H1 (cell line): ENCODE results near the gene DHRS13. TPM values are rescaled to one million over a fixed set of nuclear protein-coding genes. Genes with fewer than 3 reads are reported as not detected.

Source experiments
- CTCF ChIA-PET: fragments of 300-600 bp; sonication (Branson Sonifier 250); formaldehyde crosslinking; loops from one replicate; lab custom pipeline; 2021; ENCODE audit not compliant: partially characterized antibody; lab: Charles Lee
- POLR2A ChIA-PET: fragments of 300-600 bp; sonication (Branson Sonifier 250); formaldehyde crosslinking; loops from one replicate; lab custom pipeline; 2021; ENCODE audit warnings: inconsistent platforms; ENCODE audit not compliant: partially characterized antibody; lab: Charles Lee
- DNase-seq, 2 experiments: peaks; one replicate each; pipeline versions ENCODE4 v3.0.0 to v3.0.0-alpha.2; 2010 to 2022; ENCODE audit warnings: low spot score in 2 of 2, low read depth in 1 of 2, mixed read lengths in 1 of 2
- FAIRE-seq: peaks from 2 replicates; lab custom pipeline; 2011; peaks lifted over from hg19 to GRCh38; lab: Jason Lieb, UNC
- H2AFZ ChIP-seq: 2 replicates; pipeline ENCODE4 v1.8.1; 2012; ENCODE audit warnings: low read length, inconsistent platforms
- H2AK5ac ChIP-seq: 2 replicates; pipeline ENCODE4 v1.6.1; 2013; ENCODE audit warnings: low read depth, low read length
- H2BK120ac ChIP-seq: replicated peaks from 2 replicates; pipeline ENCODE3; 2013; ENCODE audit warnings: low read depth, low read length, inconsistent platforms
- H2BK12ac ChIP-seq: 2 replicates; pipeline ENCODE4 v1.6.1; 2013; ENCODE audit warnings: low read depth, low read length
- H2BK15ac ChIP-seq: 2 replicates; pipeline ENCODE4 v1.6.1; 2013; ENCODE audit warnings: low read length
- H2BK20ac ChIP-seq: 2 replicates; pipeline ENCODE4 v1.6.1; 2013; ENCODE audit warnings: low read length
- H2BK5ac ChIP-seq: 2 replicates; pipeline ENCODE4 v1.6.1; 2013; ENCODE audit warnings: low read depth, low read length
- H3K14ac ChIP-seq: 2 replicates; pipeline ENCODE4 v1.6.1; 2013; ENCODE audit warnings: inconsistent platforms; ENCODE audit not compliant: insufficient read length
- H3K18ac ChIP-seq: 2 replicates; pipeline ENCODE4 v1.6.1; 2013; ENCODE audit warnings: low read length; ENCODE audit errors: extremely low read depth
- H3K23ac ChIP-seq: 2 replicates; pipeline ENCODE4 v1.6.1; 2013; ENCODE audit warnings: inconsistent platforms; ENCODE audit not compliant: insufficient read length
- H3K23me2 ChIP-seq: 2 replicates; pipeline ENCODE4 v1.6.1; 2013; ENCODE audit warnings: low read depth, low read length
- H3K27ac ChIP-seq: 2 replicates; pipeline ENCODE4 v1.6.1; 2011; ENCODE audit warnings: low read depth, low read length, inconsistent platforms
- H3K27me3 ChIP-seq, 4 experiments: replicated peaks in 1 of 4; 1 replicate in 1 of 4; 2 replicates in 3 of 4; pipeline versions ENCODE4 v1.6.1 to v1.8.1; 2011 to 2013; ENCODE audit warnings: low read length in 3 of 4, mild to moderate bottlenecking in 3 of 4, inconsistent platforms in 2 of 4, mixed read lengths in 2 of 4, moderate library complexity in 1 of 4; ENCODE audit not compliant: control insufficient read depth in 3 of 4, insufficient read depth in 3 of 4; ENCODE audit errors: extremely low read depth in 1 of 4
- H3K36me3 ChIP-seq, 4 experiments: 2 replicates each; pipeline versions ENCODE4 v1.6.1 to v1.8.1; 2011 to 2013; ENCODE audit warnings: mild to moderate bottlenecking in 4 of 4, low read length in 3 of 4, moderate library complexity in 2 of 4, control low read depth in 1 of 4, inconsistent platforms in 1 of 4; ENCODE audit not compliant: insufficient read depth in 4 of 4, control insufficient read depth in 2 of 4
- H3K4ac ChIP-seq: replicated peaks from 2 replicates; pipeline ENCODE3; 2013; ENCODE audit warnings: low read length, low read depth, mixed read lengths, inconsistent platforms; ENCODE audit not compliant: insufficient read length
- H3K4me1 ChIP-seq, 4 experiments: replicated peaks in 1 of 4; 1 replicate in 1 of 4; 2 replicates in 3 of 4; pipeline versions ENCODE4 v1.6.1 to v1.8.1; 2011 to 2013; ENCODE audit warnings: low read length in 3 of 4, inconsistent platforms in 2 of 4, mixed read lengths in 1 of 4; ENCODE audit not compliant: insufficient read depth in 4 of 4, control insufficient read depth in 3 of 4
- H3K4me2 ChIP-seq, 2 experiments: 2 replicates each; pipeline versions ENCODE4 v1.6.1 to v1.8.1; 2011 to 2013; ENCODE audit warnings: low read depth in 2 of 2, low read length in 2 of 2, control low read depth in 1 of 2, inconsistent platforms in 1 of 2, mild to moderate bottlenecking in 1 of 2; ENCODE audit not compliant: insufficient read depth in 1 of 2
- H3K4me3 ChIP-seq, 4 experiments: fragments of 200-600, 300-600 bp in 1 of 4; sonication (generic), shearing (Covaris generic), sonication (Bioruptor Twin) in 1 of 4; 2 replicates each; pipeline versions ENCODE4 v1.5.1 to v1.8.1; 2011 to 2016; ENCODE audit warnings: low read length in 4 of 4, low read depth in 3 of 4, control low read depth in 2 of 4, inconsistent platforms in 2 of 4, mild to moderate bottlenecking in 2 of 4, mixed read lengths in 1 of 4, moderate library complexity in 1 of 4; ENCODE audit not compliant: insufficient read depth in 2 of 4; ENCODE audit errors: extremely low read depth in 1 of 4
- H3K56ac ChIP-seq: replicated peaks from 2 replicates; pipeline ENCODE3; 2013; ENCODE audit warnings: low read depth, mild to moderate bottlenecking, mixed read lengths, low read length, inconsistent platforms; ENCODE audit not compliant: insufficient read length
- H3K79me1 ChIP-seq: 2 replicates; pipeline ENCODE4 v1.6.1; 2013; ENCODE audit warnings: low read depth, low read length, control low read depth
- H3K79me2 ChIP-seq, 2 experiments: 2 replicates each; pipeline versions ENCODE4 v1.6.1 to v1.8.1; 2012 to 2013; ENCODE audit warnings: low read length in 2 of 2, mild to moderate bottlenecking in 2 of 2, inconsistent platforms in 1 of 2; ENCODE audit not compliant: insufficient read depth in 2 of 2, control insufficient read depth in 1 of 2
- H3K9ac ChIP-seq, 4 experiments: replicated peaks in 1 of 4; 1 replicate in 1 of 4; 2 replicates in 3 of 4; pipeline versions ENCODE4 v1.6.1 to v1.8.1; 2011 to 2013; ENCODE audit warnings: low read depth in 3 of 4, low read length in 3 of 4, control low read depth in 2 of 4, mild to moderate bottlenecking in 2 of 4, moderate library complexity in 2 of 4, inconsistent platforms in 1 of 4; ENCODE audit errors: extremely low read depth in 1 of 4
- H3K9me3 ChIP-seq, 2 experiments: 2 replicates each; pipeline versions ENCODE4 v1.6.1 to v1.8.1; 2012 to 2013; ENCODE audit warnings: mild to moderate bottlenecking in 2 of 2, moderate library complexity in 2 of 2, control low read depth in 1 of 2, inconsistent platforms in 1 of 2, low read depth in 1 of 2, low read length in 1 of 2, mixed read lengths in 1 of 2; ENCODE audit not compliant: insufficient read depth in 2 of 2
- H4K20me1 ChIP-seq, 2 experiments: replicated peaks in 1 of 2; 2 replicates each; pipeline versions ENCODE3 to v1.8.1; 2011 to 2013; ENCODE audit warnings: inconsistent platforms in 2 of 2, low read length in 2 of 2, mild to moderate bottlenecking in 1 of 2; ENCODE audit not compliant: insufficient read depth in 2 of 2, control insufficient read depth in 1 of 2
- H4K5ac ChIP-seq: 2 replicates; pipeline ENCODE4 v1.6.1; 2013; ENCODE audit warnings: low read length, low read depth, mixed read lengths, inconsistent platforms; ENCODE audit not compliant: insufficient read length
- H4K8ac ChIP-seq: 2 replicates; pipeline ENCODE4 v1.8.0; 2013; ENCODE audit warnings: mild to moderate bottlenecking, moderate library complexity, low read length, inconsistent platforms; ENCODE audit not compliant: insufficient read depth; ENCODE audit errors: extremely low read depth
- H4K91ac ChIP-seq: replicated peaks from 2 replicates; pipeline ENCODE3; 2013; ENCODE audit warnings: low read length, mixed read lengths, inconsistent platforms; ENCODE audit not compliant: insufficient read length
- HDAC2 ChIP-seq, 2 experiments: fragments of 300-600 bp in 1 of 2; sonication (generic) in 1 of 2; IDR thresholded peaks; 2 replicates each; pipeline ENCODE4 v1.6.1; 2011 to 2012; ENCODE audit warnings: low read depth in 2 of 2, low read length in 2 of 2, mild to moderate bottlenecking in 2 of 2, moderate library complexity in 2 of 2, borderline replicate concordance in 1 of 2, inconsistent platforms in 1 of 2
- NRF1 ChIP-seq: IDR thresholded peaks from 2 replicates; pipeline ENCODE4 v1.6.1; 2011; ENCODE audit warnings: mild to moderate bottlenecking, low read depth, low read length, improper control_type of control experiment
- PHF8 ChIP-seq: fragments of 200-600 bp; sonication (generic); conservative IDR thresholded peaks from 2 replicates; pipeline ENCODE4 v1.7.1; 2012; ENCODE audit warnings: low read depth, mild to moderate bottlenecking, inconsistent platforms, low read length, moderate library complexity
- POLR2A ChIP-seq, 2 experiments: IDR thresholded peaks; 1 replicate in 1 of 2; 2 replicates in 1 of 2; pipeline ENCODE4 v1.6.1; 2011; ENCODE audit warnings: low read depth in 2 of 2, low read length in 2 of 2, mild to moderate bottlenecking in 2 of 2; ENCODE audit errors: control extremely low read depth in 1 of 2
- RBBP5 ChIP-seq: IDR thresholded peaks from 2 replicates; pipeline ENCODE4 v1.7.1; 2012; ENCODE audit warnings: low read depth, mild to moderate bottlenecking, inconsistent platforms, low read length, moderate library complexity, borderline replicate concordance
- RFX5 ChIP-seq: IDR thresholded peaks from 2 replicates; pipeline ENCODE4 v1.6.1; 2011; ENCODE audit warnings: low read depth, low read length, improper control_type of control experiment, borderline replicate concordance
- RXRA ChIP-seq: IDR thresholded peaks from 2 replicates; pipeline ENCODE4 v1.6.1; 2011; ENCODE audit warnings: low read depth, mild to moderate bottlenecking, low read length, moderate library complexity; ENCODE audit not compliant: insufficient read depth
- SIN3A ChIP-seq, 2 experiments: IDR thresholded peaks in 1 of 2; conservative IDR thresholded peaks in 1 of 2; 2 replicates each; pipeline ENCODE4 v1.6.1; 2011 to 2012; ENCODE audit warnings: low read length in 2 of 2, improper control_type of control experiment in 1 of 2, low read depth in 1 of 2, mild to moderate bottlenecking in 1 of 2
- SP2 ChIP-seq: IDR thresholded peaks from 2 replicates; pipeline ENCODE4 v1.6.1; 2012; ENCODE audit warnings: mild to moderate bottlenecking, low read length, inconsistent platforms
- WGBS, 2 experiments: shearing (Covaris generic) in 1 of 2; methylation state at CpG; one replicate each; pipeline versions ENCODE4 v1.1.6 to v1.1.7; 2013 to 2015; ENCODE audit warnings: low lambda C conversion rate in 2 of 2, mixed read lengths in 2 of 2, inconsistent platforms in 1 of 2, low coverage in 1 of 2, missing lambda C conversion rate in 1 of 2; ENCODE audit not compliant: insufficient replicate concordance in 2 of 2, insufficient coverage in 1 of 2, insufficient read length in 1 of 2; ENCODE audit errors: extremely low coverage in 1 of 2, missing lambda C conversion rate in 1 of 2; 5-methylcytosine and 5-hydroxymethylcytosine counted together
- polyA plus RNA-seq, 7 experiments: library from polyadenylated mRNA; depleted of rRNA in 3 of 7; stranded (reverse) in 5 of 7; unstranded in 2 of 7; fragments of >200 nt in 5 of 7; fragments of 200-250 nt in 2 of 7; gene quantifications; 1 replicate in 5 of 7; 2 replicates in 1 of 7; 4 replicates in 1 of 7; pipeline versions ENCODE4 v1.2.1 to v1.2.3, GENCODE V29; 2011 to 2013; ENCODE audit warnings: missing spikeins in 2 of 7, mixed read lengths in 2 of 7
- total RNA-seq: library from RNA; stranded (reverse); fragmentation: NEBNext Ultra II Directional; extraction: Animal tissue kit (Norgen Biotek cat#: 25700); gene quantifications from 2 replicates; pipeline ENCODE4 v1.2.1, GENCODE V29; 2021

The DHRS13 gene
- total and polyA plus RNA-seq, 2 of the 8 experiments (the other 6 are each of a cell fraction or from before 2014, with no cell fraction given) = 23.7 to 30.0 TPM

- no peaks in the 10 kb centered on the region for H3K23me2 ChIP-seq
- H4K8ac ChIP-seq = no peak overlapping the region
- no peak overlapping the region for H3K4me2 ChIP-seq
- H3K14ac ChIP-seq = no peak overlapping the region
- no peak for DNase-seq
- 0 out of 4 replicates have a peak, but pooled peaks cover 0 to 2% of the 10 kb centered on the region in 2 experiments for H3K79me2 ChIP-seq
- no peak overlapping the region for H3K27ac ChIP-seq
- H3K9ac ChIP-seq = no peak overlapping the region
- H2AK5ac ChIP-seq = no peak overlapping the region
- no peak overlapping the region for H3K18ac ChIP-seq
- H2BK5ac ChIP-seq = no peak overlapping the region
- no peak overlapping the region for H3K23ac ChIP-seq
- H3K9me3 ChIP-seq = no peaks in the 10 kb centered on the region
- H2BK15ac ChIP-seq = no peak overlapping the region
- ChIA-PET POLR2A (interaction anchor here (1.0 to 2.4 kb wide), 9 partner anchors 8 to 197 kb away, joined by 3 to 7 read pairs (median 4); partner anchors contain the start of gene RPL23A), CTCF (interaction anchor here (0.7 to 16.4 kb wide), 12 partner anchors 8 to 200 kb away, joined by 3 to 123 read pairs (median 4); partner anchors contain the start of genes DHRS13 and TLCD1)
- H3K4me3 ChIP-seq = no peak overlapping the region
- H3K79me1 ChIP-seq = no peaks in the 10 kb centered on the region
- H2BK20ac ChIP-seq = no peak overlapping the region
- no peak overlapping the region for H4K5ac ChIP-seq
- no peak overlapping the region for H3K4ac ChIP-seq
- H2AFZ ChIP-seq = no peak overlapping the region
- H2BK120ac ChIP-seq = no peak overlapping the region
- 85% methylated on average over 5 of the region's 5 CpGs; no CpG with 5 or more reads in 1 of the 2 experiments for WGBS, 2 experiments
- FAIRE-seq = no peak
- no peak overlapping the region for H2BK12ac ChIP-seq
- no peak overlapping the region for H3K56ac ChIP-seq
- H3K36me3 ChIP-seq = peaks cover 38 to 87% (median 81%) of the 10 kb centered on the region in 4 experiments
- no peaks in the 10 kb centered on the region for H3K27me3 ChIP-seq
- peaks cover 2 to 14% of the 10 kb centered on the region in 2 experiments for H4K20me1 ChIP-seq
- H4K91ac ChIP-seq = no peak overlapping the region
- no peaks in the 10 kb centered on the region for H3K4me1 ChIP-seq
- TF ChIP-seq NRF1 = no peak
- TF ChIP-seq SIN3A (conservative IDR thresholded peaks at IDR 0.05 in 1 of 2, IDR thresholded peaks at IDR 0.05 in 1 of 2; ENCODE audit: low read depth in 1 of 2, low read length in 2 of 2) = no peak
- TF ChIP-seq RBBP5 = no peak
- no peak for TF ChIP-seq RFX5
- TF ChIP-seq POLR2A (IDR thresholded peaks at IDR 0.05; ENCODE audit: control extremely low read depth in 1 of 2, low read depth in 2 of 2, low read length in 2 of 2) = no peak
- no peak for TF ChIP-seq SP2
- TF ChIP-seq HDAC2 (IDR thresholded peaks at IDR 0.05; ENCODE audit: borderline replicate concordance in 1 of 2, low read depth in 2 of 2, low read length in 2 of 2) = no peak
- no peak for TF ChIP-seq PHF8
- TF ChIP-seq RXRA = no peak
Observed at GRCh38 chr17:28917465-28917864, 14.6 kb upstream of the DHRS13 start.
